ENCODE data around the gene MPV17. TPM values are rescaled to one million over a fixed set of nuclear protein-coding genes. Genes with fewer than 3 reads are reported as not detected.
"Not testable (repeated sequence)": the region's sequence is repeated elsewhere in the genome, so short reads cannot be mapped to it uniquely, and the experiment has no call there.

The MPV17 gene
- total and polyA plus RNA-seq, 8 donors = 91.6 to 106 (median 99.0) TPM

DNA sequence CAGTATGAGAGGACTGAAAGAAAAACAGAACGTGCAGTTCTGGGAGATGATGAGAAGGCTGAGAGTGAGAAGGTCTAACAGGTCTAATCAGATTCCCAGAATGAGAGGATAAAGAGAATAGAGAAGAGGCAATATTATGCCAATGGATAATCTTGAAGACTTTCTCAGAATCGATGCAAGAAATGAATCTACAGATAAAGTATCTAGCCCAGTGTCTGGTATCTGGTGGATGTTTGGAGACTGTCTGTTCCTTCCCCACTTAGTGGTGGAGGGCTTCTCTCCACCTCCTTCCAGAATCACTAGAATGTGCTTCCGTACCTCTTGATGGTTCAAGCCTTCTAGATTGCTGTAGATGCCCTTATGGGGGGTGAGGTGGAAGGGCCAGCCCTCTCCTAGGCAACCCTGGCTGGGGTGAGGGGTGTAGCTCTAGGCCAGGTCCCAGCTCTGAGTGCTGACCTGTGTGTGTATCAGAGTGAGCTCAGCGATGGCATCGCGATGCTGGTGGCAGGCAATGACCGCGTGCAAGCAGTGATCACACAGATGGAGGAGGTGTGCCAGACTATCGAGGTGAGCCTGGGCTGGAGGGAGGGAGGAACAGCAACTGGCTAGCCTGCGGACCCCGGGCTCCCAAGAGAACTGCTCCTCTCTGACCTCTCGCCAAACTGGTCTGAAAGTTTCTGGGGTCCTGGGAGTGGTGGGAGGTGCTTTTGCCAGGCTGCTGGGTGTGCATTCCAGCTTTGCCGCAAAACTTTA lies 18.2 kb downstream of the MPV17 start:
- no peak overlapping the region for H3K4me3 ChIP-seq
- H3K36me3 ChIP-seq = peaks cover 0 to 16% of the 10 kb centered on the region in 2 donors
- TF ChIP-seq, protein P1, sequence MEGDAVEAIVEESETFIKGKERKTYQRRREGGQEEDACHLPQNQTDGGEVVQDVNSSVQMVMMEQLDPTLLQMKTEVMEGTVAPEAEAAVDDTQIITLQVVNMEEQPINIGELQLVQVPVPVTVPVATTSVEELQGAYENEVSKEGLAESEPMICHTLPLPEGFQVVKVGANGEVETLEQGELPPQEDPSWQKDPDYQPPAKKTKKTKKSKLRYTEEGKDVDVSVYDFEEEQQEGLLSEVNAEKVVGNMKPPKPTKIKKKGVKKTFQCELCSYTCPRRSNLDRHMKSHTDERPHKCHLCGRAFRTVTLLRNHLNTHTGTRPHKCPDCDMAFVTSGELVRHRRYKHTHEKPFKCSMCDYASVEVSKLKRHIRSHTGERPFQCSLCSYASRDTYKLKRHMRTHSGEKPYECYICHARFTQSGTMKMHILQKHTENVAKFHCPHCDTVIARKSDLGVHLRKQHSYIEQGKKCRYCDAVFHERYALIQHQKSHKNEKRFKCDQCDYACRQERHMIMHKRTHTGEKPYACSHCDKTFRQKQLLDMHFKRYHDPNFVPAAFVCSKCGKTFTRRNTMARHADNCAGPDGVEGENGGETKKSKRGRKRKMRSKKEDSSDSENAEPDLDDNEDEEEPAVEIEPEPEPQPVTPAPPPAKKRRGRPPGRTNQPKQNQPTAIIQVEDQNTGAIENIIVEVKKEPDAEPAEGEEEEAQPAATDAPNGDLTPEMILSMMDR (IDR thresholded peaks at IDR 0.05) = no peak
- ATAC-seq = no peak
- DNase-seq = no peak
- H3K27me3 ChIP-seq = peaks cover 32 to 48% of the 10 kb centered on the region in 2 donors
- intact Hi-C loops (cut with DNase I) = no loop called here
- peaks cover 0 to 32% of the 10 kb centered on the region in 2 donors for H3K4me1 ChIP-seq
- no peaks in the 10 kb centered on the region for H3K9me3 ChIP-seq
- H3K27ac ChIP-seq = no peak overlapping the region

DNA sequence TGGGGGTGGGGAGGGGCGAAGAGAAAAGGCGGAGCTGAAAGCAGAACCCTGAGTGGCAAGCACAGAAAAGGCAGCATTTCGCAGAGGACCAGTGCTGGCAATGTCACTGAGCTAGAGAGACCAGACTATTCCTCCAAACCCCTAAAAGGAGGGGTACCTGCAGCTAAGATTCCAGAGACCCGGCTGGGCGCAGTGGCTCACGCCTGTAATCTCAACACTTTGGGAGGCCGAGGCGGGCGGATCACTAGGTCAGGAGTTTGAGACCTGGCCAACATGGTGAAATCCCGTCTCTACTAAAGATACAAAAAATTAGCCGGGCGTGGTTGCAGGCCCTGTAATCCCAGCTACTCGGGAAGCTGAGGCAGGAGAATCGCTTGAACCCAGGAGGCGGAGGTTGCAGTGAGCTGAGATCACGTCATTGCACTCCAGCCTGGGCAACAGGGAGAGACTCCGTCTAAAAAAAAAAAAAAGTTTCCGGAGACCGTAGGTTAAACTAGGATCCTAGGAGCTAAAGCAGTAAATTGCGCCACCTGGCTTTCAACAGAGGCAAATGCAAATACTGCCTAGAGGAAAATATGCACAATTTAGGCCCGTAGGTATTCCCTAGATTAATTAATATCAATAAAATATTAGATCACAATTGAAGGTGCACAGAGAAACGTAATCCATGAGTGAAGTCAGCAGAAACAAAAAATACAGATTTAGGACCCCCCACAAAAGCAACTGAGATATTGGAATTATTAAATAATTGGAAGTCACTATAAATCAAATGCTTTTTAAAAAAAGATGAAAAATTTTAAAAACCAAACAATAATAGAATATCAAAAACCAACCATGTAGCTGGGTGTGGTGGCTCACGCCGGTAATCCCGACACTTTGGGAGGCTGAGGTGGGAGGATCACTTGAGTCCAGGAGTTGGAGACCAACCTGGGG lies 19.5 kb downstream of the MPV17 start:
- H3K36me3 ChIP-seq = peaks cover 0 to 4% of the 10 kb centered on the region in 2 donors
- no peaks in the 10 kb centered on the region for H3K9me3 ChIP-seq
- peak overlapping the region; percentile 31 for H3K4me3 ChIP-seq
- intact Hi-C loops (cut with DNase I) = no loop called here
- ATAC-seq (peak; percentile 89), DNase-seq (no peak)
- H3K27me3 ChIP-seq = peaks cover 27 to 41% of the 10 kb centered on the region in 2 donors
- H3K4me1 ChIP-seq = peaks cover 0 to 32% of the 10 kb centered on the region in 2 donors
- no peak overlapping the region for H3K27ac ChIP-seq
- TF ChIP-seq, protein P1 (IDR thresholded peaks at IDR 0.05) = peak; percentile 85 to 92

DNA sequence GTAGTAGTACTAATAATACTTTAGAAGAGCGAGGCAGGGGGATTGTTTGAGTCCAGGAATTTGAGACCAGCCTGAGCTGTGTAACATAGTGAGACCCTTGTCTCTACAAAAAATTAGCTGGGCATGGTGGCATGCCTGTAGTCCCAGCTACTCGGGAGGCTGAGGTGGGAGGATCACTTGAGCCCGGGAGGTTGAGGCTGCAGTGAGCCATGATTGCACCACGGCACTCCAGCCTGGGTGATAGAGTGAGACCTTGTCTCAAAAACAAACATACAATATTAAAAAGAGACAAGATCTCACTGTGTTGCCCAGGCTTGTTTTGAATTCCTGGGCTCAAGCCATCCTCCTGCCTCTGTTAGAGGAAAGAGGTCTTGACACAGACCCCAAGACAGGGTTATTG lies 22.3 kb downstream of the MPV17 start:
- H3K27me3 ChIP-seq = peaks cover 0 to 14% of the 10 kb centered on the region in 2 donors
- intact Hi-C loops (cut with DNase I) = not testable (repeated sequence)

DNA sequence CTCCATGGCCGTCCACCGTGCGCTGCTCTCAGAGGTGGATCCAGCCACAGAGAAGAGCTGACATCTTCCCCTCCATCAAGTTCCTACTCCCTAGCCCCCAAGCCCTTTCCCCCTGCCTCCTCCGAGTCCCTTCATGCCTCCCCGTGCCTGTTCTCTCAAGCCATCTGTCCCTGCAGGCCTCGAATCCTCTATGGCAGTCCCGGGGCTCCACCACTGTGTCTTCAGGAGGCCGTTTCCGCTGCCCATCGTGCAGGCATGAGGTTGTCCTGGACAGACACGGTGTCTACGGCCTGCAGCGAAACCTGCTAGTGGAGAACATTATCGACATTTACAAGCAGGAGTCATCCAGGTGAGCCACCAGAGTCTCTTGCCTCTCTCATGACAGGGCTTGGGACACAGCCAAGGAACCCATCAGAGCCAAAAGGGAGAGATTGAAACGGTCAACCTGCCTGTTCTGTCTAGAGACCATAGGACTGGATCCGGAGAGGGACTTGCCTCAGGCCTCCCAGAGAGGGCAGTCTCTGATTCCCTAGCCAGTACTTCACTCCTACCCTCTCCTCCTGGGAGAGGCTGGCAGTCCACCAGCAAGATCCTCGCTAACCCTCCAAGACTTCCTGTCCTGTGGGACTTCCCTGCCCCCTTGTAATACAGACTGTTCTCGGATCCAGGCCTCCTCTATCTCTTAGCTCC lies 24.4 kb downstream of the MPV17 start:
- Histone ChIP-seq H3K27me3 (peaks cover 0 to 6% of the 10 kb centered on the region in 2 donors), H3K4me1 (peaks cover 0 to 12% of the 10 kb centered on the region in 2 donors), H3K36me3 (no peaks in the 10 kb centered on the region), H3K4me3 (no peak overlapping the region), H3K9me3 (no peaks in the 10 kb centered on the region), H3K27ac (no peak overlapping the region)
- no peak for DNase-seq
- TF ChIP-seq, protein P1 (IDR thresholded peaks at IDR 0.05) = no peak
- ATAC-seq = peak; percentile 56
- intact Hi-C loops (cut with DNase I) = no loop called here

More for the DNA sequence above, 22.3 kb downstream of the MPV17 start:
- not testable (repeated sequence) for H3K9me3 ChIP-seq, H3K4me3 ChIP-seq, H3K27ac ChIP-seq, ATAC-seq, DNase-seq, H3K36me3 ChIP-seq
- peaks cover 0 to 13% of the 10 kb centered on the region in 2 donors for H3K4me1 ChIP-seq

DNA sequence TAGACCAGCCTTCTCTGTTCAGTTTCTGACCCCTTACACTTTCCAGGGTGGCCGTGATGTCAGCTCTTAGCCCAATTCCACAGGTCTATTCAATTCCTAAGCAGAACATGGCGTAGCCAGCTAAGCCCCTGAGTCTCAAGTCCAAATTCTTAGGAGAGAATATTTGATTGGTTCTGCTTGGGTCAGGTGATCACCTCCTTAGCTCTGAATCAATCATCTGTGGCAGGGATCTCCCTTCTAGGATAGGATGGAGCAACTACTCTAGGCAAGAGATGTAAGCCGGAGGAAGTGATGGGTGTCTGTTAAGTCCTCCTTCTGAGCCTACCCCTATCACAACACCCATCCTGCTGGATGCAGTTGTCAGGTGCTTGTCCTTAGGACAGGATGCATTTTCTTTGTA lies 25.7 kb downstream of the MPV17 start:
- no peak for ATAC-seq
- H3K27me3 ChIP-seq = peaks cover 0 to 7% of the 10 kb centered on the region in 2 donors
- H3K4me1 ChIP-seq = no peaks in the 10 kb centered on the region
- H3K9me3 ChIP-seq = no peaks in the 10 kb centered on the region
- intact Hi-C loops (cut with DNase I) = no loop called here
- no peak for DNase-seq
- no peak overlapping the region for H3K4me3 ChIP-seq
- no peaks in the 10 kb centered on the region for H3K36me3 ChIP-seq
- TF ChIP-seq, protein P1 (IDR thresholded peaks at IDR 0.05) = no peak
- H3K27ac ChIP-seq = no peak overlapping the region

Data from left lung (tissue), 10 donors.